NCI-H2171 treated with DMSO at 0.1 percent for 48 hours (cell line): ENCODE measurements around the gene CFAP45.
A peak's percentile ranks its signal among the peaks of the same experiment; 100 is the strongest.

ENCODE experiments used
- DNase-seq: peaks from one replicate; lab custom pipeline; 2025; lab: John Stamatoyannopoulos, UW

CFAP45 gene, protein sequence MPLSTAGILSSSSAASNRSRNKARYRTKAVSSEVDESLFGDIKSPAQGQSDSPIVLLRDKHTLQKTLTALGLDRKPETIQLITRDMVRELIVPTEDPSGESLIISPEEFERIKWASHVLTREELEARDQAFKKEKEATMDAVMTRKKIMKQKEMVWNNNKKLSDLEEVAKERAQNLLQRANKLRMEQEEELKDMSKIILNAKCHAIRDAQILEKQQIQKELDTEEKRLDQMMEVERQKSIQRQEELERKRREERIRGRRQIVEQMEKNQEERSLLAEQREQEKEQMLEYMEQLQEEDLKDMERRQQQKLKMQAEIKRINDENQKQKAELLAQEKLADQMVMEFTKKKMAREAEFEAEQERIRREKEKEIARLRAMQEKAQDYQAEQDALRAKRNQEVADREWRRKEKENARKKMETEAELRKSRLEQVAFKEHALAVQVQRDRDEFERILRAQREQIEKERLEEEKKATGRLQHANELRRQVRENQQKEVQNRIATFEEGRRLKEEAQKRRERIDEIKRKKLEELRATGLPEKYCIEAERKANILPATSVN

DNA sequence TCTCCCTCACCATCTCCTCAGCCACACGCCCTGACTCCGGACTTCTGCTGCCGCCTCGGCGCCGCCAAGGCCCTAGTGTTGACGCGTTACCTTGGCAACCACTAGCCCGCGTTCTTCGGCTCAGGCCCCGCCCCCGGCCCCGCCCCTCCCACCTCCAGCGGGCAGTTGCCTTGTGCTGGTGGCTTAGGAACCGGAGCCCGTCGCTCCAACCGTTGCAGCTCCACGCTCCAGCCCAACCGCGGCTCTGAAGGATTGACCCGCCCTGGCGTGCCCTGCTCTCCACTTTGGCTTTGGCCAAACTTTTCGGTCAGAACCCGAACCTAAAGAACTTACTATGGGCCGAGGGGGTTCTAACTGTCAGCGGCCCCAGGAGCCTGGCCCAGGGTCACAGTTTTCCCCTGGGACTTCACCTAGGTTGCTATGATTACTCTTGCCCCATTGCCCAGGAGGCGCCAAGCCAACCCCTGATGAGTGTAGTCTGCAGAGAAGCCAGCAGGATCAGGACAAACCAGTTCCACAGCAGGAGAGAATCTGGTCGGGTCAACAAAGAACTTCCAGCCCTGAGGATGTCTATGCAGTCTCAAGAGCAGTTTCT lies at the start of gene CFAP45:
TSS of gene CFAP45 (minus strand) at position 80 of the 595 bp plus-strand sequence. CDS start at position 13, 67 bp downstream.
- DNase-seq: peak; percentile 59

DNA sequence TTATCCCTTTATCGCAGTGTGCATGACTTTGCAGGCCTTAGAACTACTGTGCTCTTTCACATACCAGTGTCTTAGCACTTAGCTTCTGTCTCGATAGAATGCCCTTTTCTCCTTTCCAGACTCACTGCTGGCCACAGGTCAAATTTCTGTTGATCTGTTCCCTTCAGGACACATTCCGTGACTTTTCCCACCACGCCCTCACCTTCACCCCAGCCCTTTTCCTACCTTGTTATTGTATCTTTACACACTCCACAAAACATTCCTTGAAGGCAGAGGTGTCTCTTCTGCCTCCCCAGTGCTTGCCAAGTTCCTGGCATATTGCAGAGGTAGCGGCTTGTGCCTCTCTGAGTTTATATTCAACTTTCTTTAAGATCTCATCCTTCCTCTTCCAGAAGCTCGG lies 49.2 kb upstream of the CFAP45 start:
- no peak for DNase-seq

DNA sequence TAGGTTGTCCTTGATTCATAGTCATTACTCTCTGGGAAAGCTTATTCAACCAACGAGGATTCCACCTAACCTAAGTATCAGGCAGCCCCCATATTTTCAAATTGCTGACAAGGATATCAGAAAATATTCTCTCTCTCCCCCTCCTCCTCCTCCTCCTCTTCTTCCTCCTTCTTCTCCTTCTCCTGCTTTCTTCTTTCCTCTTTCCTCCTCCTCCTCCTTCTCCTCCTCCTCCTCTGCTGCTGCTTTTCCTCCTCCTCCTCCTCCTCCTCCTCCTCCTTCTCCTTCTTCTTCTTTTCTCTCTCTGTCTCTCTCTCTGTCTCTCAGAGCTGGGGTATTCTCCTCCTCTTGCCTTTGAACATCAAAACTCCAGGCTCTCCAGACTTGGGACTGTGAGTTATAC lies 48.0 kb upstream of the CFAP45 start:
- DNase-seq: no peak

DNA sequence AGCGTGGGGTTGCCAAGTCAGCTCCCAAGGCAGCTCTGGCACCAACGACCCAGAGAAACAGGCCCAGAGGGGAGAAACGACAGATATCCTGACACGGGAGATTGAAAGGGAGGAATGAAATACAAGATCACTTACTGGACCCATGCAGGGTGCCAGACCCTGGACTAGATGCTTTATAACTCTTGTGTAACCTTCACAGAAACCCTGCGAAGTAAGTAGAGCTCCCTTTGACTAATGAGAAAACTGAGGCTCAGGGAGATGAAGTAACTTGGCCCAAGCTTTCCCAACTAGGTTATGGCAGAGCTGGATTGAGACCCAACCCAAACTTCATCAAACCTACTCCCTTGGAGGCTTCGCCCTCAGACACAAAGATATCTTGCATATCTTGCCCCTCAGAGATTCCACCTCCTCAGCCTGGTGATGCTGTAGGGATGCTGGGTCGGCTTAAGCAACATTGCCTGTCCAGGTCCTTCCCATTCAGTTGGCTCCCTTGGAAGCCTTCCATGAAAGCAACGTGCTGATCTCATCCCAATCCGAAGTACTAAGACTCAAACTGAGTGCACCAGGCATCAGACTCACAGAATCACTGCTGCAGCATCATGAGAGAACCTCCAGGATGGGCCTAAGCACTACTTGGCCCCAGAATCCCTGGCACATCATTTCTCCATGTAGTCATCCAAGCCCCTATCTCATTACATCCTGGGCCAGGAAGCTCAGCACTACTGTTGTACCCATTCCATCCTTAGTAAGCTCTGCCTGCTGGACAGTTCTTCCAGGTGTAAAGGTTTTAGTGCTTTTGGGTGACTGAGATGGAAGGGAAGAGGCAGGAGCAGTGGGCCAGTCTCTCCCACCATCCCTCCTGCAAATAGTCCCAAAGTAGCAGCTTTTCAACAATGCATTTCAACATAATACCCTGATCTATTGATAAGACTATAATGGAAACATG lies 46.5 kb upstream of the CFAP45 start:
- no peak for DNase-seq

DNA sequence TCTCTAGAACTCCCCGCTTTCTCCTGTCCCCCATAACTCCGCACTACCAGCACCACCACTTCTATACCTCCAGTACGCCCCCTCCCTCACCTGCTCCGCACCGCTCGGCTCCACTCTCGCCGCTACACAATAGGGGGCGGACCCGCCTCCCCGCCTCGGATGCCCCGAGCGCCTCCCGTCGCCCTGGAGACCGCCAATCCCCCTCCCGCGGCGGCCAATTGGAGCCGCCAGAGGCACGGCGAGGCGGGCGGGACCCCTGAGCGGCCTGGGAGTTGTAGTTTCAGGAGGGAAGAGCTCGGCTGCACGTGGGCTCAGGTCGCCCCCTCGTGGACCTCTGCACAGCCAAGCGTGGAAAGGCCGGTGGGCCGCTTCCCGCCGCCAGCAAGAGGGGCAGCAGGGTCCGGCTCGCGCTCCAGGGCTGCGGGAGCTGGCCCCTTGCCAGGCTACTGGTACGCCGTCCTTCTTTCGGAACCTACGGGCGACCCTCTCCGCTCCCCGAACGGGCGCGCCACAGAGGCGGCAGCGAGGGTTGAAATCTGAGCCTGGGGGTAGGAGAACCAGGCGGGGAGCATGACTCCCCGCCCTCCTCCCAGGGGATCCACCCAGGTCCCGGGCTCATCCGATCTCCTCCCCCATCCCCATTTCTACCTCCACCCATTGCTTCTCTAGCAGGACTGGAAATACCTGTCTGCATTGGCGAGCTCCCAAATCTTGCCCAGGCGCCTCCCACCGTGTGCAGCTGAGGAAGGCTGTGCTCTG lies 45.7 kb upstream of the CFAP45 start, which contains the start of gene IGSF9:
TSS of gene IGSF9 (minus strand) at position 131 of the 759 bp plus-strand sequence. CDS start 2,159 bp downstream, outside the sequence.
- peak; percentile 95 for DNase-seq

DNA sequence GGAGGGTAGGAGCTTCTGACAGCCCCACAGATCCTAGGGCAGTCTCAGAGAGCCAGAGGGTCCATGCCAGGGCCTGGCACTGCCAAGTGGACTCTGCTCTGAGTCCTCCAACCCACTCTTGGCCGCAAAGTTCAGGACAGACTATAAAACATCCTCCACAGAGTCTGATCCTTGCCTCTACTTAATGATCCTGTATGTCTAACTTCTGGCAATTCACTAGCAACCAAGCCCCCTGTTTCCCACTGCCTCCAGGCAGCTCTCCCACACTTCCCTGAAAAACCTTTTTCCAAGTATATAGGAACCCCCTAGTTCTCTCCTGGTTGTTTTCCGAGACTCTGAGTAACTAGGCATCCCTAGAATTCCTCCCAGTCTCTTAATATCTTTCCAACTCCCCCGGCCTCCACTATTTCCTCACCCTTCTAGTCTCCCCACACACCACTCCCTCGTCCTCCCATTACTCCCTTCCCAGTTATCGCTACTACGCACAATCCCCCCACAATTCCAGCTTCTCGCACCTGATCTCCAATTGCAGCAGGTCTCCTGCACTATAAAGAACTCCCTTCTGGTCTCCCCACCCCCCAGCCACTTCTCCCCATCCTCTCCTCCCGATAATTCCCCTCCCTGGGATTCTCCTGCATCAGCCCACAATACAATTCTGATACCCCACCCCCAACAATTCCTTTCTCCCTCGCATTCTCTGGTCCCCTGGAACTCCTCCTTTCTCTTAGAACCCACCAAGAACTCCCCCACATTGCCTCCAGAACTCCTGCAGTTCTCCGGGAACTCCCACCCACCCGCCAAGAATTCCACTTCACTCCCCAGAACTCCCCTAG lies 44.9 kb upstream of the CFAP45 start:
- peak; percentile 53 for DNase-seq

DNA sequence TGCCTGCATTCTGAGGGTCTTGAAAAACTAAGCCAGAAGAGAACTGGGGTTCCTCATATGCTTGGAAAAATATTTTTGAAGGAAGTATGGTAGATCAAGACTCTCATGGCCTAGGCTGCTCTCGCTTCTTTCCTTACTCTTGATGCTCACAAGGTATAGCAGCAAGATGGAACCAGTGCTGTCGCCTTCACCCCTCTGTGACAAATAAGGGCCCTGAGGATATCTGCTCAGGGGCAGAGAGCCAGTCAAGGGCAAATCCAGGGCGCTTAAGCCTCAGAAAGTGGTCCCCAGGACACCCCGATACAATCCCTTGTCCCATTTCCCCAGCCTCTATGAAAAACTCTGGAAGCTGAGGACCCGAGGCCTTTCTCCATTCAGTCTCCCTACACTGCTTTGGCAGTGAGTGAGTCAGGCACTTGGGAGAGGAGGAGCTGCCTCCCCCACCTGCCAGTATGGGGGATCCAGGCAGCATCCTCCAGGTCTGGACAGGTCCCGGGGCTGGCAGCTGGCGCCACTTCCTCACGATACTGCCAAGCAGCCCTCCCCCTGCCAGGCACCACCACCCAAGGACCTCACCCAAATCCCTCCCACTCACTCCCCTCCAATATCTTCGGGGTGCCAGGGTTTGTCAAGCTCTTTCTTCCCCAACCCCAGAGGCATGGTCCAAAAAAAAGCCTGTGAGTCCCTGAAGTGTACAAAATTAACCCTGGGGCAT lies 44.1 kb upstream of the CFAP45 start:
- DNase-seq: peak; percentile 82

DNA sequence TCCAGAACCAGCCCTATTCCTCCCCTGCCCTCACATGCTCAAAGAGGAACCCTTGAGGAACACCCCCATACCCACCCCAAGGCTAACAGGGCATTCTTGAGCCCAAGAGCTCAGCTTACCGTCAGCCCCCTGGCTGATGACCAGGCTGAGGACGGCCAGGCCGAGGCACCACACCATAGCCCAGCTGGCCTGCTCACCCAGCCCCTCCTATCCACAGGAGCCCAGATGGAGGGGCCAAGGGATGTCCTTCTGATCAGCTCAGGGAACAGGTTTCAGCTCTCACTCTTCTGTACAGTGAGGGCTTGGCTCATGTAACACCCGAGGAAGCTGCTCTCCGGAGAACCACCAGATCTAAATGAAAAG lies 43.3 kb upstream of the CFAP45 start:
- no peak for DNase-seq

DNA sequence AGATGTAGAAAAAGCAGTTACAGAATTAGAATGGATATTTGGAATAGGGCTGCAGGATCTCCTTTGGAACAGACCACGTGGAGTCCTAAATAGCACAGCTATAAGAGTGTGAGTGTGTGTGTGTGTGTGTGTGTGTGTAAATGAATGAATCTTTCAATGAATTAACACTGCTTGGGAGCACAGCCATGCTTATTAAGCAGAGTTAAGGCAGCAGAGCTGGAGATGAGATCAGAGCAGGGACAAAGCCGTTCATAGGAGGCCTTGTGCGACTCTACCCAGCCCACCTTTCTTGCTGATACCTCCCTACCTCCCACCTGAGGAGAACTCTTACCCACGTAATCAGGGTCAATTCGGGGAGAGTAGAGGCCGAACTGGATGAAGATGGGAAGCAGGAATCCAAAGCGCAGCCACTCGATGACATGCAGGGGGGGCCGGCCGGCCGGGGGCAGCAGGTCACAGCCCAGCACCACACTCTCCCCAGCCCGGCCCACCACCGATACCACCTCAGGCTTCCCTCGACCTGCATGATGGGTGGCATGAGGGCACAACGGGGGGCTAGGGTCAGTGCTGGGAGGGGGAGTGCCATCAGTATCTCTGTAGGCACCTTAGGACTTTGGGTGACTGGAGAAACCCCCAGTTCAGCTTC lies 42.8 kb upstream of the CFAP45 start:
- no peak for DNase-seq

DNA sequence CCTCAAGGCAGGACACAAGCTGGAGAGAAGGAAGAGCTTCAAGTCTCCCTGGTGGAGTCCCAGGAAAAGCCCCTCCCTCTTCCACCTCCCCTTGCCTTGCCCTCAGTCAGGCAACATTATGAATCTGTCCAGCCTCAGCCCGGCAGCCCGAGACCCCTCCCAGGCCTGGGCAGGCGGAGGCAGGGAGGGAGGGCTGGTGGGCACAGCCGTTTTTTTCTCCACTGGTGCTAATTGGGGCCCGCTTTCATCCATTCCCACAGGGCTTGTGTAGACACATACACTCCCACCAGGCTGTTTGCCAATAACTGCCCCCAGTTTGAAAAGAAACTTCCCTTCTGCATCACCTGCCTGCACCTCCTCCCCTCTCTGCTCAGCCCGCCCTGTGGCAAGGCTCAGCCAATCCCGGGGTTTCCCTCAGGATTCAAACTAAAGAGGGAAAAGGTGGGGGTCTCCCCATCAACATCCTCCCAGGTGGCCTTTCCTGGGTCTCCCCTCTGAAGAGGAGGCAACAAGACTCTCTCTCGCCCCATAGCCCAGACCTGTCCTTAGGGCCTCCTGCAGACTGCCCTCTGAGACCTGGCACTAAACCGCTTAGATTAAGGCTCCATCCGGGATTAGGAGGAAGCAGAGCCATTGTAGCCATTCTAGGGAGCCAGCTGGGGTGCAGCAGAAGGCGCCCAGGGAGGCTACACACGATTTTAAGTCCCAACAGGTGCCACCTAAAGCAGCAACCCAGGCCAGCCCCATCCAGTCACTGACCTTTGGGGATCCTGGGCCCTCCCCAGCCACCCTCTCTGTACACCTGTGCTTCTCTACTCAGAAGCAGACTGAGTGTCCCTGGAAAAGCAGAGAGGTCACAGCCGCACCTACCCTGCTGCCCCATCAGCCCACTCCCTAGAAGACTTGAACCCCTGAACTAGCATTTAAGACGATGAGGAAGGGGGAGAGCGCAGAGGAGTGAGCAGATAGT lies 41.9 kb upstream of the CFAP45 start:
- DNase-seq: peak; percentile 30

DNA sequence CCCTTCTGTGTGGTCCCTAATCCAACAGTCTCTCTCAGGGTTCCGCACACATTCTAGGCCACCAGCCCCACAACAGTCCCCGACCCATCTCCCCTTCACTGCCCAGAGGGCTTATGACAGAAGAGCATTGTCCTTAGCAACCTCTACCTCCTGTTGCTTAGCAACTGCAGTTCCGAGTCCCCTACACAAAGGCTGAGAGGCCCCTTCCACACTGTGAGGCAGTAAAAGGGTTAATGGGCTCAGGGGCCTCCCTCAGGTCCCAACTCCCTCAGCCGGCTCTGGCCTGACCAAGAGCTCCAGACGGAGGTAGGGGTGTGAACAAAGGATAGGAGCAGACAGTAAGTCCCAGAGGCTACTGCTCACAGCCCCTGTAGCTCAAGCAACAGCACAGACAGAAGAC lies 41.2 kb upstream of the CFAP45 start:
- no peak for DNase-seq

DNA sequence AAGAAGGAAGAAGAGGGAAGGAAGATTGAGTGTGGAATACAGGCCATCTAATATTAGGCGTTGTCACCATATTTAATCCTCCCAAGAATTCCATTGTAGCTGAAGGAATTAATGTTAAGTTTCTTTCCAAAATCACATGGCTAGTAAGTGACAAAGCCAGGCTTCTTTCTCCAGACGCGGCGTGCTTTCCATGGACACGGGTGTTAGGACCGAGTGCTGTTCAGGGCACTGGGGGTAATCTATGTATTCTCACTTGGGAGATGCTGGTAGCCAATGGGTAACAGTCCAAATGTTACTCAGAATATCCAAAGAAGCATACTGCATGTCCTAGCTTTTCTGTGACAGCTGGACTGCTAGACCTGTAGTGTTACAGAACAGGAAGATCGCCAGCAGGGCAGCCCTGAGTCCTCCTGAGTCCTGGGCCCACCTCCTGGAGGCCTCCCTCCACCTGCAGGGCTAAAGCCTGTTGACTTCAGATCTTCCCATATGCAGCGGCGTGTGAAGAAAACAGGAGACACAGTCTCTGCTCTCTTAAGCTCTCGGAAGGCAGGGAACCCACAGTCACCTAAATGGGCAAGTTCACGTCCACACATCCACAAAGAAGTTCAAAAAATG lies 40.1 kb upstream of the CFAP45 start:
- DNase-seq: no peak

DNA sequence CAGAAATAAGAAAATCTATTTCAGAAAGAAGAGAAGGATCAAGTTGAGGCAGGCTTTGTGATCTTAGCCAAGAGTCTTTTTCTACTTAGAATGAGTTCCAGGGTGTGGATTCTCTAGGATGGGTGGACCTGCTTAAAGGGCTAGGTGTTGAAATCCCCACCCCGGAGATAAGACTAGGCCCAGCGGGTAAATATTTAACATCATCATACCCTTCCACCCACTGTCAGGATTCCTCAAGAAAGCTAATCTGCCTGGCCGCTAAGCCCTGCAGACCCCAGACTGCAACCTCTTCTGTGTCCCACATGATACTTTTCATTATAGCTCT lies 39.7 kb upstream of the CFAP45 start:
- DNase-seq: no peak

DNA sequence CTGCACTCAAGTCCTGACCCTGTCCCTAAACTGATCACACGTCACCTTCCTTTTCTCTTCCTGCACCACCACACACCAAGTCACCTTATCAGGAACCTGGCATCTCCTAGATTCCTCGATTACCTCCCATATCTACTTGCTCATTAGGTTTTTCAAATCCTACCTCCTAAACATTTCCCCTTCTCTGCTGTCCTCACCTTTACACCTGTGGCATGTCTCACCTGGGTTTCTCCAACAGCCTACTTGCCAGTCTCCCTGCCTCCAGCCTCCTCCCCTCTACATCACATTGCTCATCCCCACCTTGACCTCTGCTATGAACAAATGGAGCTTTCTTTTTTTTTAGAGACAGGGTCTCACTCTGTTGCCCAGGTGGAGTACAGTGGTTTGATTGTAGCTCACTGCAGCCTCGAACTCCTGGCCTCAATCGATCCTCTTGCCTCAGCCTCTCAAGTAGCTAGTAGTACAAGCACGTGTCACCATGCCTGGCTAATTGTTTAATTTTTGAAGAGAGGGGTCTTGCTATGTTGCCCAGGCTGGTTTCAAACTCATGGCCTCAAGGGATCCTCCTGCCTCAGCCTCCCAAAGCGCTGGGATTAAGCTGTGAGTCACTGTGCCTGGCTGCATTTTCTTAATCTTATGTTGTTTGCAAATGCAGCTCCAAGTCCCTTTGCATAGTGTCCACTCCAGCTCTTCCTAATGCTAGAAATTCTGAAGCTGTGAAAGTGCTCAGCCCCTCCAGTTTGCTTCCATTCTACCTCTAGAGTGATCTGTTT lies 39.1 kb upstream of the CFAP45 start:
- no peak for DNase-seq

DNA sequence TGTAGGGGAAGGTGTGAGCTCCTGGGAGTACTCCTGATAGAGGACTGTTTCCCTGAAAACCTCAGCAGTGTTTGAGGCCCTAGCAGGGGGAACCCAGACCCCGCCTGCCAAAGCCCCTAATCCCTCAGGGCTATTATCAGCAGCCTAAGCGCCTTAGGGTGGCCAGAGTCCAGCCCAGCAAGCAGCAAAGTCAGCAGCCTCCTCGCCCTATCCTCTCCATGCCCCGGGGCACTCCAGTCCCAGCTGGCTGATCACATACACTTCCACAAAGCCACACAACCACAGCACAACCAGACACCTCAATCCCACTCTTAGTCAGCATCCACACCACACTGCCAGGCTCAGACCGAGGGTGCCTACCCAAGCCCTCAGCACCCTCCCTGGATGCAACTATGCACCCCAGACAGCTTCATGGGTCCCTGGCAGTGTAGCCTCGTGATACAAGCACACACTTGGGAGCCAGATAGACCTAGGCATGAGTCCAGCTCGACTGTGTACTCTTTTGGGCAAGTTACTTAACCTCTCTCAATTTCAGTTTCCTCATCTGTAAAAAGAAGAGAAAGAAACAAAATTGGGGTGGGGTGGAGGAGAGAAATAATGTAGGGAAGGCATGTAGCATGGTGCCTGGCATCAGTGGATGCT lies 38.4 kb upstream of the CFAP45 start:
- no peak for DNase-seq

DNA sequence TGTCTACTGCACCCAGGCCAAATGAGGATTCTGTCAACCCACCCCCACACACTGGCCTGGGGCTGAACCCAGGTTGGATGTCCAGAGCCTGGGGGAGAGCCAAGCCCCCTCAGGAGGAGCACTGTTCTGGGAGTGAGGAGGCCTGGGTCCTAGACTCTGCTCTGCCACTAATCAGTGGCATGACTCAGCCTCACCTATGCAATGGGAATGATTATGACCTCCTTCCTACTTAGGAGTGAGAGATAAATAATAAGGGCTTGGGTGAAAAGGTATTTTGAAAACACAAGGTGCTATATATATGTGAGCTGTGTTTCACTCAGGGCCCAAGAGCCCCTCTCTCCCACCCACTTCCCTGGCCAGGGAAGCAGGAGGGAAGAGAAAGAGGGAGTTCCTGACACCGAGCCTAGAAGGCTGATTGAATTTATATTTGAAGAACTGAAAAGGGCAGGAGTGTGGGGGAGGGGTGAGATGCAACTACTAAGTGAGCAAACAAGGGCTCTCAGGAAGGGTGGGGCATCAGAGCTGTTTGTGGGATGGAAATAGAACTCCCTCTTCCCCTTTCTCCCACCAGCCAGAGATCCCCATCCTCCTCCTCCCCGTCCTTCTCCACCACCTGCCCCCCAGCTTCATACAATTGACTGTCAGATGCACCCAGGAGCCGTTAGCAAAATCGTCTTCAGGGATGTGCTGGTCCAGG lies 37.2 kb upstream of the CFAP45 start:
- DNase-seq: no peak
